ENCODE results near the gene FOXK1. TPM values are rescaled to one million over a fixed set of nuclear protein-coding genes. Genes with fewer than 3 reads are reported as not detected.
"Not testable (repeated sequence)": the region's sequence is repeated elsewhere in the genome, so short reads cannot be mapped to it uniquely, and the experiment has no call there.

Gene FOXK1
- total and polyA plus RNA-seq, 4 experiments from 2014 or later, result 1.3 to 53.3 (median 29.0) TPM

DNA sequence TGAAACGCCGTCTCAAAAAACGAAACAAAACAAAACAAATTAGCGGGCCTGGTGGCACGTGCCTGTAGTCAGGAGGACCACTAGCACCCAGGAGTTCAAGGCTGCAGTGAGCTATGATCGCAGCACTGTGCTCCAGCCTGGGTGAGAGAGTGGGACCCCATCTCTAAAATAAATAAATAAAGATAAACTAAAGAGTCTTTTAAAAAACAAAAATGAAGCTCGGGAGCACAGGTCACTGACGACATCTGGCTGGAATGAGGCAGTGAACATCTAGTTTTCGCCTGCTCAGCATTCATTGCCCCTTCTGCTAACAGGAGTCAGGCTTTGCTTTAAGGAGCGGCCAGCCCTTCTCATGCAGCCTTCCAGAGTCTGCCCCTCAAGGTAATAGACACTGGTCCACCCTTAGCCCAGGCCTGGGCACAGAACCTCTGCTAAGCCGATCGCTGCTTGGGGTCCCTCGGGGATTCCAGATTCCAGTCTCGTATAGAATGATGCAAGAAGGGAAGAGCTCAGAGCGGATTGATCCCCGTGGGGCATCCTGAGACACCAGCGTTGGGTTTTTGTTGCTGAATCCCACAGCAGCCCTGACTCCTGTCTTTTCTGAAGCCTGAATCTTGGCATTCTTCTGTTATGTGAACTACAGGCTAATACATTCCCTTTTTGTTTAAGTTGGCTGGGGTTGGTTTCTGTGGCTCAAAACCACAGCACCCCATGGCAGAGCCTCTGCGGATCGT, 14.2 kb upstream of the FOXK1 start:
- H3K4me1 Mint-ChIP-seq, result no peaks in the 10 kb centered on the region
- DNase-seq, result no peak
- peaks cover 0 to 9% (median 2%) of the 10 kb centered on the region in 8 donors for H3K9me3 Mint-ChIP-seq
- peaks cover 0 to 2% of the 10 kb centered on the region in 2 donors for H3K27me3 Mint-ChIP-seq
- H3K27ac ChIP-seq (ENCODE audit: low read depth, low read length), result no peak overlapping the region
- H3K36me3 ChIP-seq (ENCODE audit: insufficient read depth, low read length), result no peaks in the 10 kb centered on the region
- CTCF ChIA-PET (ENCODE audit: partially characterized antibody), result no interaction called here
- no peak overlapping the region for H3K27ac Mint-ChIP-seq
- no peaks in the 10 kb centered on the region for H3K36me3 Mint-ChIP-seq
- POLR2A ChIA-PET (ENCODE audit: partially characterized antibody), result interaction anchor here (0.6 kb wide), 1 partner anchor 17 kb away, joined by 3 read pairs; no protein-coding TSS in a partner anchor
- no peaks in the 10 kb centered on the region for H3K9me3 ChIP-seq (ENCODE audit: control insufficient read depth in 1 of 2, low read length in 2 of 2)
- no peak overlapping the region for H3K4me3 ChIP-seq (ENCODE audit: low read length in 2 of 2)
- H3K4me3 Mint-ChIP-seq, result no peak overlapping the region
- no peaks in the 10 kb centered on the region for H3K27me3 ChIP-seq (ENCODE audit: insufficient read depth, low read length)
- intact Hi-C loops (cut with micrococcal nuclease), result no loop called here
- no peaks in the 10 kb centered on the region for H3K4me1 ChIP-seq (ENCODE audit: insufficient read depth, low read length)

GRCh38 chr7:4668510-4668847, 13.6 kb upstream of the FOXK1 start:
- no peaks in the 10 kb centered on the region for H3K9me3 ChIP-seq (ENCODE audit: control insufficient read depth in 1 of 2, low read length in 2 of 2)
- no peaks in the 10 kb centered on the region for H3K36me3 ChIP-seq (ENCODE audit: insufficient read depth, low read length)
- no peaks in the 10 kb centered on the region for H3K4me1 ChIP-seq (ENCODE audit: insufficient read depth, low read length)
- Mint-ChIP-seq H3K27ac (peak overlapping the region in 1 of 7 donors; percentile 42), H3K4me1 (no peaks in the 10 kb centered on the region), H3K9me3 (peaks cover 0 to 13% (median 3%) of the 10 kb centered on the region in 8 donors), H3K36me3 (no peaks in the 10 kb centered on the region), H3K27me3 (peaks cover 0 to 2% of the 10 kb centered on the region in 2 donors), H3K4me3 (no peak overlapping the region)
- no peak overlapping the region for H3K4me3 ChIP-seq (ENCODE audit: low read length in 2 of 2)
- POLR2A ChIA-PET (ENCODE audit: partially characterized antibody), result interaction anchor here (0.6 kb wide), 1 partner anchor 17 kb away, joined by 3 read pairs; no protein-coding TSS in a partner anchor
- no peak for DNase-seq
- H3K27me3 ChIP-seq (ENCODE audit: insufficient read depth, low read length), result no peaks in the 10 kb centered on the region
- intact Hi-C loops (cut with micrococcal nuclease), result no loop called here
- H3K27ac ChIP-seq (ENCODE audit: low read depth, low read length), result no peak overlapping the region
- CTCF ChIA-PET (ENCODE audit: partially characterized antibody), result interaction anchor here (1.0 kb wide), 1 partner anchor 23 kb away, joined by 4 read pairs; no protein-coding TSS in a partner anchor

DNA sequence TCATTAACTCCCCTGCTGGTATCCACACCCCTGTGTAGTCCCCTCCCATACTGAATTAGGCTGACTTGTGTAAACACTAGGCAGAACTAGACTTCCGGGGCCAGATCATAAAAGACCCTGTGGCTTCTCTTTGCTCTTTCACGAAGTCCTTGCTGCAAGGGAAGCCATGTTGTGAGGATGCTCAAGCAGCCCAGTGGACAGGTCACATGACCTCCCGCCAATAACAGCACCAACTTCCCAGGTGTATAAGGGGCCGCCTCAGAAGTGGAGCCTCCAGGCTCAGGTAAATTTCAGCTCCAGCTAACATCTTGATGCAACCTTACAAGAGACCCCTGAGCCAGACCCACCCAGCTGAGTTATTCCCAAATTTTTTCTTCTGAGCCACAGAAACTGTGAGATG, 11.3 kb upstream of the FOXK1 start:
- ChIA-PET POLR2A (ENCODE audit: partially characterized antibody) (no interaction called here), CTCF (ENCODE audit: partially characterized antibody) (no interaction called here)
- Mint-ChIP-seq H3K27ac (no peak overlapping the region), H3K27me3 (peaks cover 0 to 2% of the 10 kb centered on the region in 2 donors), H3K36me3 (no peaks in the 10 kb centered on the region), H3K4me3 (no peak overlapping the region), H3K9me3 (peaks cover 0 to 20% (median 4%) of the 10 kb centered on the region in 8 donors), H3K4me1 (no peaks in the 10 kb centered on the region)
- no peak overlapping the region for H3K4me3 ChIP-seq (ENCODE audit: low read length in 2 of 2)
- no peak for DNase-seq
- intact Hi-C loops (cut with micrococcal nuclease), result no loop called here
- no peaks in the 10 kb centered on the region for H3K36me3 ChIP-seq (ENCODE audit: insufficient read depth, low read length)
- no peaks in the 10 kb centered on the region for H3K4me1 ChIP-seq (ENCODE audit: insufficient read depth, low read length)
- no peaks in the 10 kb centered on the region for H3K9me3 ChIP-seq (ENCODE audit: control insufficient read depth in 1 of 2, low read length in 2 of 2)
- H3K27me3 ChIP-seq (ENCODE audit: insufficient read depth, low read length), result no peaks in the 10 kb centered on the region
- no peak overlapping the region for H3K27ac ChIP-seq (ENCODE audit: low read depth, low read length)

DNA sequence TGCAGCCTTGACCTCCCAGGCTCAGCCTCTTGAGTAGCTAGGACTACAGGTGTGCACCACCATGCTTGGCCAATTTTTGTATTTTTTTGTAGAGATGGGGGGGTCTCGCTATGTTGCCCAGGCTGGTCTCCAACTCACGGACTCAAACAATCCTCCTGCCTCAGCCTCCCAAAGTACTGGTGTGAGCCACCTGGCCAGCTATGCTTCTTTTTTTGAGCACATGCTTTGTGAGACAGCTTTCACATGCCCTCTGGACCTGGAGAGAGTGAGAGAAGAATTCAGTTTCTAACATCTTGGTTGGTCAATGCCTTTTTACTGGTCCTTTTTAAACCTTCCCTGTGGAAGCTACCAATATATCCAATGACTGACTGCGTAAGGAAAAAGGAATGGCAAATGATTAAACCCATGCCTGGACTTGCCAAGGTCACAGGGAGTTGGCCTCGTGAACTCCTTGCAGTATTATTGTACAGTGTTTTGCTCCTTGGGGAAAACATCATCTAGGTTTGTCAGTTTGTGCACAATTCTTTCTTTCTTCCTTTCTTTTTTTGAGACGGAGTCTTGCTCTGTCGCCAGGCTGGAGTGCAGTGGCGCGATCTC, 6.2 kb upstream of the FOXK1 start:
- POLR2A ChIA-PET (ENCODE audit: partially characterized antibody), result interaction anchor here (1.0 kb wide), 1 partner anchor 34 kb away, joined by 4 read pairs; no protein-coding TSS in a partner anchor

GRCh38 chr7:4677518-4677917, 4.6 kb upstream of the FOXK1 start:
- H3K4me1 ChIP-seq (ENCODE audit: insufficient read depth, low read length); H3K36me3 ChIP-seq (ENCODE audit: insufficient read depth, low read length); H3K4me1 Mint-ChIP-seq; H3K27me3 ChIP-seq (ENCODE audit: insufficient read depth, low read length); intact Hi-C loops (cut with micrococcal nuclease); H3K4me3 ChIP-seq (ENCODE audit: low read length in 2 of 2); H3K9me3 ChIP-seq (ENCODE audit: control insufficient read depth in 1 of 2, low read length in 2 of 2); H3K27me3 Mint-ChIP-seq; H3K36me3 Mint-ChIP-seq; H3K4me3 Mint-ChIP-seq; DNase-seq; H3K27ac ChIP-seq (ENCODE audit: low read depth, low read length): not testable (repeated sequence)
- CTCF ChIA-PET (ENCODE audit: partially characterized antibody), result interaction anchor here (1.0 kb wide), 1 partner anchor 69 kb away, joined by 3 read pairs; no protein-coding TSS in a partner anchor
- Mint-ChIP-seq H3K27ac (peak overlapping the region in 1 of 7 donors; percentile 13), H3K9me3 (peaks cover 0 to 19% (median 0%) of the 10 kb centered on the region in 8 donors)
- POLR2A ChIA-PET (ENCODE audit: partially characterized antibody), result interaction anchor here (1.0 kb wide), 1 partner anchor 36 kb away, joined by 3 read pairs; no protein-coding TSS in a partner anchor

More for the DNA sequence above, 6.2 kb upstream of the FOXK1 start:
- CTCF ChIA-PET (ENCODE audit: partially characterized antibody), result interaction anchor here (1.4 kb wide), 1 partner anchor 78 kb away, joined by 3 read pairs; no protein-coding TSS in a partner anchor
- Mint-ChIP-seq H3K4me3 (peak overlapping the region in 1 of 8 donors; percentile 57), H3K27me3 (peaks cover 2% of the 10 kb centered on the region in 2 donors), H3K36me3 (no peaks in the 10 kb centered on the region), H3K4me1 (no peaks in the 10 kb centered on the region), H3K27ac (no peak overlapping the region), H3K9me3 (peaks cover 0 to 21% (median 2%) of the 10 kb centered on the region in 8 donors)
- Histone ChIP-seq H3K9me3 (ENCODE audit: control insufficient read depth in 1 of 2, low read length in 2 of 2) (no peaks in the 10 kb centered on the region), H3K4me3 (ENCODE audit: low read length in 2 of 2) (no peak overlapping the region), H3K36me3 (ENCODE audit: insufficient read depth, low read length) (no peaks in the 10 kb centered on the region), H3K27ac (ENCODE audit: low read depth, low read length) (no peak overlapping the region), H3K27me3 (ENCODE audit: insufficient read depth, low read length) (no peaks in the 10 kb centered on the region), H3K4me1 (ENCODE audit: insufficient read depth, low read length) (no peaks in the 10 kb centered on the region)
- no peak for DNase-seq
- intact Hi-C loops (cut with micrococcal nuclease), result no loop called here

- Mint-ChIP-seq H3K36me3 (peaks cover 7 to 12% of the 10 kb centered on the region in 2 donors), H3K9me3 (peaks cover 0 to 1% (median 0%) of the 10 kb centered on the region in 8 donors), H3K4me3 (peak overlapping the region; percentile 82 to 94 (median 90)), H3K27me3 (peaks cover 0 to 2% of the 10 kb centered on the region in 2 donors), H3K4me1 (peaks cover 19 to 30% (median 24%) of the 10 kb centered on the region in 4 donors), H3K27ac (peak overlapping the region; percentile 80 to 94 (median 90))
- peak in 1 of 5 donors; percentile 55 for DNase-seq
- CTCF ChIA-PET (ENCODE audit: partially characterized antibody), result interaction anchor here (0.5 to 6.8 kb wide), 2 partner anchors 40 to 51 kb away, joined by 3 to 50 read pairs; no protein-coding TSS in a partner anchor
- H3K27me3 ChIP-seq (ENCODE audit: insufficient read depth, low read length), result no peaks in the 10 kb centered on the region
- H3K4me3 ChIP-seq (ENCODE audit: low read length in 2 of 2), result peak overlapping the region; percentile 17 to 38
- H3K36me3 ChIP-seq (ENCODE audit: insufficient read depth, low read length), result no peaks in the 10 kb centered on the region
- intact Hi-C loops (cut with micrococcal nuclease), result loop anchor here (5.0 kb wide), 1 partner anchor 46 kb away; no protein-coding TSS in a partner anchor
- H3K27ac ChIP-seq (ENCODE audit: low read depth, low read length), result no peak overlapping the region
- H3K4me1 ChIP-seq (ENCODE audit: insufficient read depth, low read length), result peaks cover 26% of the 10 kb centered on the region
- H3K9me3 ChIP-seq (ENCODE audit: control insufficient read depth in 1 of 2, low read length in 2 of 2), result no peaks in the 10 kb centered on the region
- POLR2A ChIA-PET (ENCODE audit: partially characterized antibody), result interaction anchor here (0.9 to 8.5 kb wide), 6 partner anchors 26 to 94 kb away, joined by 3 to 216 read pairs (median 18); partner anchors contain the start of gene AP5Z1
Observed at GRCh38 chr7:4681218-4681851, 760 bp upstream of the FOXK1 start.
